SK-N-SH (cell line): ENCODE measurements around the gene RAPH1. TPM values are rescaled to one million over a fixed set of nuclear protein-coding genes. Genes with fewer than 3 reads are reported as not detected.

ENCODE experiments used
- CTCF ChIA-PET: fragments of 300-600, 350-600 bp; formaldehyde crosslinking; extraction: SDS; loops from one replicate; lab custom pipeline; 2021; lab: Yijun Ruan, JAX
- POLR2A ChIA-PET: fragments of 350-600 bp; sonication (Branson Sonifier 250); formaldehyde crosslinking; extraction: SDS; loops from one replicate; lab custom pipeline; 2020; ENCODE audit warnings: antibody characterized with exemption, inconsistent platforms; lab: Yijun Ruan, JAX
- DNase-seq: peaks from one replicate; pipeline ENCODE4 v3.0.0; 2012
- H2AFZ ChIP-seq: fragments of 200-600 bp; sonication (generic); 2 replicates; pipeline ENCODE4 v1.8.1; 2016; ENCODE audit warnings: antibody characterized with exemption, mild to moderate bottlenecking, low read depth
- H3F3A ChIP-seq: fragments of 200-600 bp; sonication (generic); replicated peaks from 2 replicates; pipeline ENCODE3; 2016; ENCODE audit warnings: antibody characterized with exemption, mild to moderate bottlenecking; ENCODE audit not compliant: insufficient read depth
- H3K27ac ChIP-seq, 2 experiments: fragments of 200-500 bp in 1 of 2; fragments of 200-600 bp in 1 of 2; sonication (Bioruptor generic) in 1 of 2; sonication (generic), shearing (Covaris generic) in 1 of 2; 2 replicates each; pipeline versions ENCODE4 v1.5.1 to v1.6.1; 2014 to 2016; ENCODE audit warnings: low read depth in 2 of 2, inconsistent platforms in 1 of 2, low read length in 1 of 2, mild to moderate bottlenecking in 1 of 2, mixed read lengths in 1 of 2
- H3K27me3 ChIP-seq: fragments of 200-600 bp; sonication (generic), shearing (Covaris generic); 2 replicates; pipeline ENCODE4 v1.6.1; 2016; ENCODE audit warnings: mixed run types; ENCODE audit not compliant: insufficient read depth
- H3K36me3 ChIP-seq, 2 experiments: fragments of 200-500 bp in 1 of 2; fragments of 200-600 bp in 1 of 2; sonication (Bioruptor generic) in 1 of 2; sonication (generic) in 1 of 2; replicated peaks in 1 of 2; 2 replicates each; pipeline versions ENCODE3 to v1.5.1; 2014 to 2016; ENCODE audit warnings: low read length in 1 of 2, mild to moderate bottlenecking in 1 of 2; ENCODE audit not compliant: insufficient read depth in 2 of 2, control insufficient read depth in 1 of 2
- H3K4me1 ChIP-seq, 2 experiments: fragments of 200-500 bp in 1 of 2; fragments of 200-600 bp in 1 of 2; sonication (Bioruptor generic) in 1 of 2; sonication (generic), shearing (Covaris generic) in 1 of 2; 2 replicates each; pipeline versions ENCODE4 v1.5.1 to v1.6.1; 2014 to 2016; ENCODE audit warnings: low read depth in 1 of 2, low read length in 1 of 2, mixed run types in 1 of 2; ENCODE audit not compliant: insufficient read depth in 2 of 2, control insufficient read depth in 1 of 2
- H3K4me2 ChIP-seq: fragments of 200-600 bp; sonication (generic), shearing (Covaris generic); 2 replicates; pipeline ENCODE4 v1.6.1; 2017; ENCODE audit warnings: mixed run types
- H3K4me3 ChIP-seq, 2 experiments: fragments of 200-500 bp in 1 of 2; fragments of 200-600 bp in 1 of 2; sonication (Bioruptor generic) in 1 of 2; sonication (generic), shearing (Covaris generic) in 1 of 2; 2 replicates each; pipeline versions ENCODE4 v1.5.1 to v1.8.1; 2014 to 2016; ENCODE audit warnings: low read depth in 2 of 2, inconsistent platforms in 1 of 2, low read length in 1 of 2, mild to moderate bottlenecking in 1 of 2, mixed read lengths in 1 of 2, moderate library complexity in 1 of 2
- H3K79me2 ChIP-seq: fragments of 200-600 bp; sonication (generic); 2 replicates; pipeline ENCODE4 v1.8.1; 2017; ENCODE audit warnings: mild to moderate bottlenecking; ENCODE audit not compliant: insufficient read depth
- H3K9ac ChIP-seq: fragments of 200-600 bp; sonication (generic); 2 replicates; pipeline ENCODE4 v1.6.1; 2017; ENCODE audit warnings: mixed run types
- H3K9me2 ChIP-seq: fragments of 200-600 bp; sonication (generic); 2 replicates; pipeline ENCODE4 v1.6.1; 2017; ENCODE audit warnings: mixed run types
- H3K9me3 ChIP-seq: fragments of 200-600 bp; sonication (generic); 2 replicates; pipeline ENCODE4 v1.6.1; 2017; ENCODE audit warnings: mixed run types, mild to moderate bottlenecking, moderate library complexity
- H4K20me1 ChIP-seq: fragments of 200-600 bp; sonication (generic); 2 replicates; pipeline ENCODE4 v1.6.1; 2017; ENCODE audit warnings: mild to moderate bottlenecking, mixed run types; ENCODE audit not compliant: insufficient read depth
- CTCF ChIP-seq: fragments of 200-600 bp; sonication (generic); IDR thresholded peaks from 2 replicates; pipeline ENCODE4 v1.6.1; 2017; ENCODE audit warnings: antibody characterized with exemption, mild to moderate bottlenecking, moderate library complexity
- ELF1 ChIP-seq: IDR thresholded peaks from 2 replicates; pipeline ENCODE4 v1.4.0; 2012
- EZH2phosphoT487 ChIP-seq: fragments of 200-600 bp; sonication (generic); IDR thresholded peaks from 2 replicates; pipeline ENCODE4 v1.6.1; 2017; ENCODE audit warnings: low read depth, mixed run types, mild to moderate bottlenecking, antibody characterized with exemption, moderate library complexity, borderline replicate concordance
- FOSL2 ChIP-seq: IDR thresholded peaks from 2 replicates; pipeline ENCODE4 v1.4.0; 2012; ENCODE audit warnings: low read depth, mild to moderate bottlenecking, moderate library complexity, borderline replicate concordance
- JUND ChIP-seq: IDR thresholded peaks from 2 replicates; pipeline ENCODE4 v1.4.0; 2012
- MXI1 ChIP-seq: IDR thresholded peaks from 2 replicates; pipeline ENCODE4 v1.6.1; 2012; ENCODE audit warnings: mild to moderate bottlenecking, low read depth, low read length, improper control_type of control experiment
- NFIC ChIP-seq: IDR thresholded peaks from 2 replicates; pipeline ENCODE4 v1.4.0; 2012; ENCODE audit warnings: borderline replicate concordance
- NRF1 ChIP-seq: IDR thresholded peaks from 2 replicates; pipeline ENCODE4 v1.6.1; 2012; ENCODE audit warnings: low read depth, mild to moderate bottlenecking, low read length
- PBX3 ChIP-seq: IDR thresholded peaks from 2 replicates; pipeline ENCODE4; 2012
- POLR2AphosphoS5 ChIP-seq: IDR thresholded peaks from 2 replicates; pipeline ENCODE4 v1.6.1; 2012; ENCODE audit warnings: low read depth, low read length
- REST ChIP-seq: IDR thresholded peaks from 2 replicates; pipeline ENCODE4 v1.6.1; 2012; ENCODE audit warnings: mild to moderate bottlenecking, low read depth, low read length, moderate library complexity
- RXRA ChIP-seq: IDR thresholded peaks from 2 replicates; pipeline ENCODE4 v1.4.0; 2012; ENCODE audit warnings: low read depth, mild to moderate bottlenecking, borderline replicate concordance
- SIN3A ChIP-seq: IDR thresholded peaks from 2 replicates; pipeline ENCODE4 v1.6.1; 2012; ENCODE audit warnings: low read depth, mild to moderate bottlenecking, low read length, moderate library complexity, borderline replicate concordance
- TAF1 ChIP-seq: IDR thresholded peaks from 2 replicates; pipeline ENCODE4 v1.6.1; 2012; ENCODE audit warnings: low read depth, mild to moderate bottlenecking, low read length, moderate library complexity, borderline replicate concordance
- TCF12 ChIP-seq: IDR thresholded peaks from 2 replicates; pipeline ENCODE4 v1.4.0; 2012
- TEAD4 ChIP-seq: IDR thresholded peaks from 2 replicates; pipeline ENCODE4 v1.4.0; 2012; ENCODE audit warnings: mild to moderate bottlenecking, borderline replicate concordance; ENCODE audit not compliant: insufficient read depth
- YY1 ChIP-seq: IDR thresholded peaks from 2 replicates; pipeline ENCODE4 v1.4.0; 2012; ENCODE audit warnings: low read depth, mild to moderate bottlenecking
- ZBTB33 ChIP-seq: IDR thresholded peaks from 2 replicates; pipeline ENCODE4 v1.4.0; 2012; ENCODE audit warnings: low read depth, borderline replicate concordance
- WGBS: methylation state at CpG from one replicate; pipeline ENCODE4 v1.1.6; 2017; ENCODE audit warnings: low lambda C conversion rate; 5-methylcytosine and 5-hydroxymethylcytosine counted together
- polyA plus RNA-seq, 3 experiments: library from polyadenylated mRNA; depleted of rRNA; stranded (reverse); fragments of >200 nt; gene quantifications; 2 replicates each; pipeline ENCODE4 v1.2.3, GENCODE V29; 2012

Gene RAPH1
- polyA plus RNA-seq, 1 of the 3 experiments (the other 2 are of a cell fraction) = 6.7 TPM

- Histone ChIP-seq H3K36me3 (no peaks in the 10 kb centered on the region), H3K4me3 (no peak overlapping the region), H3K4me1 (no peaks in the 10 kb centered on the region), H3K27ac (no peak overlapping the region), H3K9me3 (no peaks in the 10 kb centered on the region), H3K9me2 (no peaks in the 10 kb centered on the region), H2AFZ (no peak overlapping the region), H3K4me2 (no peak overlapping the region), H4K20me1 (no peaks in the 10 kb centered on the region), H3K9ac (no peak overlapping the region), H3K79me2 (no peaks in the 10 kb centered on the region), H3K27me3 (no peaks in the 10 kb centered on the region), H3F3A (no peaks in the 10 kb centered on the region)
- TF ChIP-seq PBX3 (no peak), MXI1 (no peak), SIN3A (no peak), EZH2phosphoT487 (no peak), NRF1 (no peak), ELF1 (no peak), CTCF (no peak), FOSL2 (no peak), JUND (no peak), RXRA (no peak), YY1 (no peak), TEAD4 (no peak), ZBTB33 (no peak), POLR2AphosphoS5 (no peak), NFIC (no peak), TAF1 (no peak), TCF12 (no peak), REST (no peak)
- CTCF ChIA-PET = no interaction called here
- 80% methylated on average over 3 of the region's 3 CpGs for WGBS
- no peak for DNase-seq
- POLR2A ChIA-PET = no interaction called here
Observed at GRCh38 chr2:203551778-203552177, 16.7 kb upstream of the RAPH1 start.
